Measurements from ENCODE around the gene FOXO3. TPM values are rescaled to one million over a fixed set of nuclear protein-coding genes. Genes with fewer than 3 reads are reported as not detected.

Gene FOXO3
- total RNA-seq, 4 donors from 2014 or later: 110 to 176 (median 139) TPM

- no peak for DNase-seq (ENCODE audit: low spot score in 2 of 2)
- intact Hi-C loops (cut with DNase I; ENCODE audit: low total_unique reads): no loop called here
- H3K4me3 ChIP-seq (ENCODE audit: low read depth, poor library complexity, severe bottlenecking): no peak overlapping the region
- TF ChIP-seq CTCF (IDR thresholded peaks at IDR 0.05) (no peak), POLR2A (IDR thresholded peaks at IDR 0.05) (no peak)
- WGBS, 2 donors: 83 to 84% methylated on average over 2 of the region's 2 CpGs
These were observed 58.9 kb downstream of the FOXO3 start for GRCh38 chr6:108619431-108620197.

- TF ChIP-seq CTCF (IDR thresholded peaks at IDR 0.05) (no peak), POLR2A (IDR thresholded peaks at IDR 0.05) (no peak)
- DNase-seq (ENCODE audit: low spot score in 2 of 2): no peak
- intact Hi-C loops (cut with DNase I; ENCODE audit: low total_unique reads): no loop called here
- WGBS, 2 donors: 58 to 70% methylated on average over 6 of the region's 6 CpGs
- H3K4me3 ChIP-seq (ENCODE audit: low read depth, poor library complexity, severe bottlenecking): no peak overlapping the region
These were observed 60.4 kb downstream of the FOXO3 start for GRCh38 chr6:108621117-108621516.

- intact Hi-C loops (cut with DNase I; ENCODE audit: low total_unique reads): no loop called here
- peak; percentile 67 to 89 for DNase-seq (ENCODE audit: low spot score in 2 of 2)
- no peak overlapping the region for H3K4me3 ChIP-seq (ENCODE audit: low read depth, poor library complexity, severe bottlenecking)
- WGBS, 2 donors: 45 to 59% methylated on average over 11 of the region's 11 CpGs
- no peak for TF ChIP-seq CTCF (IDR thresholded peaks at IDR 0.05)
- no peak for TF ChIP-seq POLR2A (IDR thresholded peaks at IDR 0.05)
These were observed 62.1 kb downstream of the FOXO3 start for GRCh38 chr6:108622641-108623298.

- 85 to 93% methylated on average over 1 of the region's 1 CpG for WGBS, 2 donors
- no peak for TF ChIP-seq POLR2A (IDR thresholded peaks at IDR 0.05)
- no peak for TF ChIP-seq CTCF (IDR thresholded peaks at IDR 0.05)
- no peak for DNase-seq (ENCODE audit: low spot score in 2 of 2)
- H3K4me3 ChIP-seq (ENCODE audit: low read depth, poor library complexity, severe bottlenecking): no peak overlapping the region
- intact Hi-C loops (cut with DNase I; ENCODE audit: low total_unique reads): no loop called here
These were observed 63.3 kb downstream of the FOXO3 start for GRCh38 chr6:108623995-108624394.

GRCh38 chr6:108625581-108625980 is 64.9 kb downstream of the FOXO3 start:
- no peak for TF ChIP-seq CTCF (IDR thresholded peaks at IDR 0.05)
- no peak for TF ChIP-seq POLR2A (IDR thresholded peaks at IDR 0.05)
- intact Hi-C loops (cut with DNase I; ENCODE audit: low total_unique reads): no loop called here

More at GRCh38 chr6:108625581-108625980, 64.9 kb downstream of the FOXO3 start:
- DNase-seq (ENCODE audit: low spot score in 2 of 2): no peak
- no peak overlapping the region for H3K4me3 ChIP-seq (ENCODE audit: low read depth, poor library complexity, severe bottlenecking)

All from lower leg skin (tissue), 4 donors.